Cerebellar nuclear complex (tissue), 1 donor: ENCODE measurements around the gene STAC2.
"Not testable (repeated sequence)": the region's sequence is repeated elsewhere in the genome, so short reads cannot be mapped to it uniquely, and the experiment has no call there.

Experiments used
- DNase-seq, 2 experiments: peaks; one replicate each; lab custom pipeline; 2025; lab: John Stamatoyannopoulos, UW

The STAC2 gene

DNA sequence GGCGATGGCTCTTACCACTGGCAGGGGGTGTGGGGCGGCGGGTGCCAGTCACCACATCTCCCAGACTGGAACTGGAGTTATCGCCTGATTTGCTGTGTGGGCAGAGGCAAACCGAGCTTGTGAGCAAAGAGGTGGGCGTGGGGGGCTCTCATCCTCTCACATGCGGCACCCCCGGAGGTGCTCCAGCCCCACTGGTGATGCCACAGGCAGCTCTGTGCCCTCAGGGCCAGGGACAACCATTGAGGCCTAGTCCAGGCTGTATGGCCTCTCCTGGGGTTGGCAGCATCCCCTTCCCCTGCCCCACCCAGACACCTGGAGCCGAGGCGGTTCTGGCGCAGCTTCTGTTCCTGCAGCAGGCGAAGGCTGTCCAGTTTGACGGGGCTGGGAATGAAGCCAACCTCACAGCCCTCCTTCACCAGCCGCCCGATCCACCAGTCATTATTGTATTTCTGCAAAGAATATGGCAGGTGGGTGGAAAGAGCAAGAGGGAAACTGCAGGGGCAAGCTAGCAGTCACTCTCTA lies 39.2 kb downstream of the STAC2 start:
- DNase-seq, result no peak

DNA sequence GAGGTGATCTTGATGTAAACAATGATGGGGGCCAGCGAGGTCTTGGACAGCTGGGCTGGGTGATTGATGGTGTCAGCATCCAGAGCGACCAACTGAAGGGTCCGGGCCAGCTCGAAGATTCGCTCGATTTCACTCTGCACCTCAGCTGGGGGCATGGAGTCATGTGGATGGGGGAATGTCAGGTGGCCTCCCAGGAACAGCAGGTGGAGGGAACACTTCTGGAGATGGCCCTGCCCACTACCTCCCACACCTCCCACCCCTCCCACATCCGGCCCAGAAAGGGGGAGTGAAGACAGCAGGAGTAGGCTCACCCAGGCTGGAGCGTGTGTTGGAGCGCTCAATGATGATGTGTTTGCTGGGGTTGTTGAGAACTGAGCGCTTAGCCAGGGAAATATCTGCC lies 42.0 kb downstream of the STAC2 start:
- no peak for DNase-seq

DNA sequence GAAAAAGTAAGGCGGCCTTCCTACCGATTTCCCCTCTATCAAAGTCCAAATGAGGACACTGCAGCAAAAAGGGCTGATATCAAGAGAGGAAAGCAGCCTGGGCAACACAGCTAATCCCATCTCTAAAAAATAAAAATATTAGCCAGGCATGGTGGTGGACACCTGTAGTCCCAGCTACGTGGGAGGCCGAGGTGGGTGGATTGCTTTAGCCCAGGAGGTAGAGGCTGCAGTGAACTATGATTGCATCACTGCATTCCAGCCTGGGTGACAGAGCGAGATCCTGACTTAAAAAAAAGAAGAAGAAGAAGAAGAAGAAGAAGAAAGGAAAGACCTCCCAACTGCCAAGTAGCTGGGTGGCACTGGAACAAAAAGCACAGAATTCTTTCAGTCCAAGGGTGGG lies 42.7 kb downstream of the STAC2 start:
- DNase-seq, result no peak

DNA sequence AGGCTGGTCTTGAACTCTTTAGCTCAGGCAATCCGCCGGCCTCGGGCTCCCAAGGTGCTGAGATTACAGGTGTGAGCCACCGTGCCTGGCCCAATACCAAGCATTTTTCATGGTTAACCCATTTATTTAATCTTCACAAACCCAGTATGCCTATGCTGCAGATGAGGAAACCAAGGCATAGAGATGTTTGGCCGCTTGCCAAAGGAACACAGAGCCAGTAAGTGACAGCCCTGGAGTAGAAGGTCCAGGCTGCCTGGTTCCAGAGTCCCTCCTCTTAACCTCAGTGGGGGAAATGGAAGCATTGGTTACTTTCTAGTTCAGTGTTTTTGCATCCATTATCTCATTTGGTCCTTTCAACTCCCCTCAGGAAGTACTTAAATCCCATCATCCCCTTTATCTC lies 44.4 kb downstream of the STAC2 start:
- DNase-seq, result no peak

DNA sequence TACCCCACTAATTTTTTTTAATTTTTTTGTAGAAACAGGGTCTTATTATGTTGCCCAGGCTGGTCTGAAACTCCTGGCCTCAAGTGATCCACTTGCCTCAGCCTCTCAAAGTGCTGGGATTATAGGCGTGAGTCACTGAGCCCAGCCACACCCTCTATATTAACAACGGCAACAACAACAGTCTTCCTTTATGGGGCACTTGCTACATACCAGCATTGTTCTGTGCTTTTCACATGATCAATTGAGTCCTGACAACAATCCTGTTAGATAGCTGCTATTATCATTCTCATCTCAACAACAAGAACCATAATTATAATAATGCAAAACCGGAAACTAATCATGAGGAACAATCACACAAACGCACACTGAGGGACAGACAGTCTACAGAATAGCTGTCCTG lies 47.2 kb downstream of the STAC2 start:
- DNase-seq, result no peak

DNA sequence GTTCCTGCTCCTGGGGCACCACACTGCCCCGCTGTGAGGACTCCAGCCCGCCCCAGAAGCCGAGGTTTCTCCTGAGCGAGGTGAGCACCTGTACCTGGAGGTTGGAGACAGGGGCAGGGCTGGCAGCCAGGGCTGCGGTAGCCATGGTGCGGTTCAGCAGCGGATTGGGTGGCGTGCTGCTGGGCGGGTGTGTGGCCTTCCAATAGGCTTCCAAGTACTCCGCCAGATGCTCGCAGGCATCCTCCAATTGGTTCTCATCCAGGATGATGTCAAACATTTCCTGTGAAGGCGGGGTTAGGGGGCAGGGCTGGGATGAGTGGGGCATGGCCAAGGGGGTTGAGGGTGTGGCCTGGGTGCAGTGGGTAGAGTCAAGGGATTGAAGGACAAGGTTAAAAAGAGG lies 48.5 kb downstream of the STAC2 start:
- no peak for DNase-seq

DNA sequence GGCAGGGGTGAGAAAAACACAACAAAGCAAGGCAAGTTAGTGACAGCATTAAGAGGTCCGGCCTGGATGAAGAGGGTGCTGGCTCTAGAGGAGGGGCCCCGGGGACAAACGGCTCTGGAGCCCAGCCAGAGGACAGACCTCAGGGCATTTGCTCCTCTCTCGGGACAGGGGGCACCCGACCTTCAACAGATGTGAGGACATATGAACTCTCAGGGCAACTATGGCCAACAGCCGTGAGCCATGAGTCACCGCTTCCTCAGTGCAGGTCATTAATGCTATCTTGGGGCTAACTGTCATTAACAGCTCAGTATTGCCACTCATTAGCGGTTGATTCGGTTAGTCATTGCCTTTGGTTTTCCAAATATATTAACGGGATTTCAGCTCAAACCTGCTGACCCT lies 50.1 kb downstream of the STAC2 start:
- no peak for DNase-seq

DNA sequence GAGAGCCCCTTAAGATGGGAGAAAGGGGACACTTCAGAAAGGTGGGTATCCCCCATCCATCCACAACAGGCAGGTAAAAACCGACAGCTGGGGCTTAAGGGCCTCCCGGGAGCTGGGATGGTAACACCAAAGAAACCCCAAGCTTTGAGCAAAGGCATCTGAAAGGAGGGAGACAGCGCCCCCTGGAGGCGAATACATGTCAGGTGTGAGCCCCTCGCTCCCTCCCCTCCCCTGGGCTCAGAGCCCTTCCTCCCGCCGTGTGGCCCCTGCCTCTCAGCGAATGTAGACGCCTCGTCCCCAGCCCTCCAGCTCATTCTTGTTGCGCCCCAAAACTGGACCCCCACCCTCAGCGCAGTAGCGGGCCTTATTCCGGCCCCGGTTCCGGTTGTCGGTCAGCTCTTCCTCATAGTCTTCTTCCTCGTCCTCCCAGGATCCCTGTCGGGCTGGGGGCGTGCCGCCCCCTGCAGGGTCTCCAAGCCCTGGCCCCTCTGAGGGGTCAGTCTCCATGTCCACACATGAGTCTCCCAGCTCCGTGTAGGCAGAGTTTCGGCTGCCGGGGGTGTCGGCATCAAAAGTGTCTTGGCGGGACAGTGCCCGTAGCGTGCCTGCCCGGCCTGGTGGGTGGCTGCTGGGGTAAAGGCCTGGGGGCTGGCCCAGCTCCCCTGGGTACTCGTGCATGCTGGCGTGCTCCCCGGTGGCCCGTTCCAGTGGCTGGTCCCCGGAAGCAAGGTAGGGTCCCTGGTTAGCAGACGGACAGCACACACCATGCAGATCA lies 50.6 kb downstream of the STAC2 start:
- DNase-seq, result no peak

DNA sequence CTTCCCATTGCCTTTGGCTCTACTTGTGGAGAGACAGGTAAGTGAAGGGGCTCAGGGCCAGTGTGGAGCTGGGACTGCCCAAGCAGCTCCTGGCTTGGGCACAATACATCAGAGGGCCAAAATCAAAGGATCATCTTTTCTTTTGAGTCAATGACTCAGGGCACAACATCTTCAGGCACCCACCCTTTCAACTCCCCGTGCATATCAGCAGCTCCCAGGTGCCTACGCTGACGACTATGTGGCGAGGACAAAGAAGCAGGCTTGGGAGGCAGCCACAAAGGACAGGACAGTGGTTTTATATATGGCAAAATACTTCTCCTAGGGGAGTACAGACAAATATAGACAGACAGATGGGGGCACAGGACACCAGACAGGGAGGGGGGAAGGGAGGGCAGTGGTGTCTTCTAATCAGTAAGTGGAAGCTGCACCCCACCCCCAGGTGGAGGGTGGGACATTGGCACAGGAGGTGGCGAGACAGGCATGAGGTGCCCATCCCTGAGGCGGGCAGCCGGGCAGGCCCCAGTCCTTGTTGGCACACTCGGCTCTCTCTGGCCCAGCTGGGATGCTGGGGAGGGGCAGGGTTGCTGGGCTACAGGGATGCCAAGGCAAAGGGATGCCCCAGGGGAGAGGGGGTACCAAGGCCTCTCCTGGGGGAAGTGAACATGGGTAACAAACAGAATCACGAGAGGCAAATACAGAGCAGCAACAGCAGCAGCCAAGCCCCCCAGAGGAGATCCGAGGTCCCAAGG lies 52.0 kb downstream of the STAC2 start:
- no peak for DNase-seq

DNA sequence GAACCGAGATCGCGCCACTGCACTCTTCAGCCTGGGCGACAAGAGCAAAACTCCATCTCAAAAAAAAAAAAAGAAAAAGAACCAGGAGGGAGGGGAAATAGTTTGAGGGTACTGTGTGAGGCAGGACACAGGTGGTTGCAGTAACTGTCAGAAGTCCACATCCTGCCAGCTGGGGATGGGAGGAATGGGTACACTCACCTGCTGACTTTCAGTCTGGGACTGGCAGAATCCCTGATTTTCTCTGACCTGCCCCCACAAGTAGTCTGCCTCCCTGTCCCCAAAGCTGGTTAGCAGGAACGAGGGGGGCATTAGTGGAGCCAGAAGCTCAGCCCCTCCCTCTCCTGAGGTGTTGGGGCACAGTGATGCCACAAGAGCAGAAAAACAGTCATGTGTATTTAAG lies 52.7 kb downstream of the STAC2 start:
- DNase-seq, result no peak

DNA sequence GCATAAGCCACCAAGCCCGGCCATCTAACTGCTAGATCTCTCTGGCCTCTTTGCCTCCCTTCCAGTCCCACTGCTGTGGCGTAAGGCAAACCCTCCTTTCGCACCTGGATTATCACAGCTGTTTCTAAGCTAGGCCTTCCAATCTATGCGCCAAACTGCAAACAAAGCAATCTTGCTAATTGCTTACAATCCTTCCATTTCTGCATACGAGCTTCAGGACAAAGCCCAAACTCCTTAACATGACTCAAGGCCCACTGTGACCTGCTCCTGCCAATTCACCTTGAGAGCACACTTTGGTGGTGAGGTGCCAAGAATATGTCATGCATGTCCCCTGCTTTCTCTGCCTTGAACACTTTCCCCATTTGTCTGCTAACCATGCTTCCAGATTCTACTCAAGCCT lies 53.8 kb downstream of the STAC2 start:
- no peak for DNase-seq

DNA sequence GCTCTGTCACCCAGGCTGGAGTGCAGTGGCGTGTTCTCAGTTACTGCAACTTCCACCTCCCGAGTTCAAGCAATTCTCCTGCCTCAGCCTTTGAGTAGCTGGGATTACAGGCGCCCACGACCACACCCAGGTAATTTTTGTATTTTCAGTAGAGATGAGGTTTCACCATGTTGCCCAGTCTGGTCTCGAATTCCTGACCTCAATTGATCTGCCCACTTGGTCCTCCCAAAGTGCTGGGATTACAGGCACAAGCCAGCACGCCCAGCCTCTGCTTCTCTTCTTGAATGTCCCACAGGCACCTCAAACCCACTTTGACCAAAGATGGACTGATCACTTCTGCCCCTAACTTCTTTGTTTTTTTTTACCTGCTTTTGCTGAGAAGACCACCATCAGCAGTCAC lies 55.2 kb downstream of the STAC2 start:
- no peak for DNase-seq

DNA sequence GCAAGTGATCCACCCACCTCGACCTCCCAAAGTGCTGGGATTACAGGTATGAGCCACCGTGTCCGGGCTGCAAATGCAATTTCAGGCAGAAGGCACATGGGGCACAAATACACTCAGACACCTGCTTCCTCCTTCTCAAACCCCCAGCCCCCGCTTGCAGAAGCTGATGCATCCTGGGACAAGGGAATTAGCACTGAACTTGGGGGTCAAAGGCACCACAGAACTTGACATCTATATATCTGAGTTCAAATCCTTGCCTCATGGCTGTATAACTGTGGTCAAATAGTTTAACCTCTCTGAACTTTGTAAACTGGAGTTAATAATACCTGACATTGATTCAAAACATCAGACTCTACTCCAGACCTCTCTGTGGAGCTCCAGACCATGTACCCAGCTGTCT lies 55.6 kb downstream of the STAC2 start:
- DNase-seq, result no peak

DNA sequence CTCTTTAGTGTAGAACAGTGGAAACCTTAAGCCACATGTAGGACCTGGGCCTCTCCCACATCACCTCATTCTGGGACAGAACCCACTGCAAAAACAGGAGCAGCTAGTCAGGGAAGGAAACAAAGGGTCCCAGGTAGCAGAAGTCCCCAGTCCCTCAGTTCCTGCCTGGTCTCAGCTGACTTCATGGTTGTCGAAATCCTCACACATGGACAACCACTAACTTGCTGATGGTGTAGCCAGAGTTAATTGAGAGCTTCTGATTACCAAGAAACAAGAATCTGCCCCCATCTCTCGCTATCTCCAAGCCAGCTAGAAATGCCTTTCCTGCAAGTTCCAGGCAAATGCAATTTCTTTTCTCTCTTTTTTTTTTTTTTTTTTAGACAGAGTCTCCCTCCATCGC lies 56.2 kb downstream of the STAC2 start:
- DNase-seq, result no peak

DNA sequence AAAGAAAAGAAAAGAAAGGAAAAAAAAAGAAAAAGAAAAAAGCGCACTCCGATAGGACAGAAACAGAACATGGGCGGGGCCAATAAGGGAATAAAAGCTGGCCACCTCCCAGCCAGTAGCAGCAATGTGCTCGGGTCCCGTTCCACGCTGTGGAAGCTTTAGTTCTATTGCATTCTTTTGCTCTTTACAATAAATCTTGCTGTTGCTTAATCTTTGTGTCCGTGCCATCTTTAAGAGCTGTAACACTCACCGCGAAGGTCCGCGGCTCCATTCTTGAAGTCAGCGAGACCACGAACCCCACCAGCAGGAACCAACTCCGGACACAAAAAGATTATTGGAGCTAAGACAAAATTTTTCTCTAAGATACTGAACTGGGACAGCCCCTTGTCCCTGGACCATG lies 56.6 kb downstream of the STAC2 start:
- no peak for DNase-seq

DNA sequence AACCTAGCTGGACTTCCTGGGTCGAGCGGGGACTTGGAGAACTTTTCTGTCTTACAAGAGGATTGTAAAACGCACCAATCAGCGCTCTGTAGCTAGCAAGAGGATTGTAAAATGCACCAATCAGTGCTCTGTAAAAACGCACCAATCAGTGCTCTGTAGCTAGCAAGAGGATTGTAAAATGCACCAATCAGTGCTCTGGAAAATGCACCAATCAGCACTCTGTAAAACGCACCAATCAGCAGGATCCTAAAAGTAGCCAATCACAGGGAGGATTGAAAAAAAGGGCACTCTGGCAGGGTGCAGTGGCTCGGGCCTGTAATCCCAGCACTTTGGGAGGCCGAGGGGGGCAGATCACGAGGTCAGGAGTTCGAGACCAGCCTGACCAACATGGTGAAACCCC lies 57.2 kb downstream of the STAC2 start:
- not testable (repeated sequence) for DNase-seq

DNA sequence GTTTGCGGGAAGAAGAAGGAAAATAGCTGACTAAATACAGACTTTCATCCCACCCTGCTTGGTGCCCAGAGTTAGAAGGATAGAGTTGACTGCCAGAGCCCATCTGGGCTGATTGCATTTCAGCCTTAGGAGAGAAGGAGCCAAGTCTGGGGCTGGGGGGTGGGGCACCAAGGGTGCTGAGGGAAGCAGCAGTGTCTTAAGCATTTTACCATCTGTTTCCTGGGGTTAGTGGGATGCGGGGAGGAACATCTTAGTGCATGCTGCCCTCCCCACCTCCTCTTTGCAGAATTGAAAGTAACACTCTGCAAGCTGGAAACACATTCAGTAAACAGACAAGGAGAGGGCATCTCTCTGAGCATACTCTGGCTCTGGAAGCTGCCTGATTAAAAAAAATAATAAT lies 58.3 kb downstream of the STAC2 start:
- DNase-seq, result no peak

DNA sequence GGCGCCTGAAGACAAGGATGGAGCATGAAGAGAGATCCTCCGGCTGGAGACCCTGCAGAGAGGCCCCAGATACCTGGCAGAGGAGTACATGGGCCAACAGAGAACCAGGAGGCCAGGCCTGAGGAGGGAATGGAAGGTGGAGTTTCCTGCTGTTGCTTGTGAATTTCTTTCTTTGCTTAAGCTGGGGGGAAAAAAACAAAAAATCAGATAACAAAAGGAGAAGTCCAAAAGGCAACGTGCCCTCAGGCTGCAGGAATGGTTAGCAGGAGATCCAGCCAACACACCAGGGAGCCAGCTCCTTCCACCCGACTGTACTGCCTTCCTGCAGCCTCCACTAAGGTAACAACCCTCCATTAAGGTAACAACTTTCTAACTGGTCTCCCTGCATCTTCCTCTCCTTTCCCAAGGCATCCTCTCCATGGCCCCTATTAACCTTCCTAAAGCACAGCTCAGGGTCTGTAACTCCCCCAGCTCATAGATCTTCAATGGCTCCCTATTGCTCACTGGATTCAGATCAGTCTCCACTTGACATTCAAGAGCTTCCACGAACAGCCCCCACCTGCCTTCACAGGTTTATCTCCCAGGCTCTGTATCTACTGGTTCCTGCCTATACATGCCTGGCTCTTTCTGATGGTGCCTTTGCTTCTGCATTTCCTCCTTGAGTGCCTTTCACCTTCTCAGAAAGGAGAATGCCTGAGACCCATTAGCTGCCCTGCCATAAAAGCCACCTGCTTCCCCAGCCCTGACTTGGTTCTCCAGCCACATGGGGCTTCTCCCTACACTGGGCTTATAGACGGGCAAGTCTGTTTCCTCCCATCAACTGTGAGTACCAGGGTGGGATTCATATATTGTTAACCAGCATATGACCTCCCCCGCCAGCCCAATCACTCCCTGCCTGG lies 59.1 kb downstream of the STAC2 start:
- DNase-seq, result no peak

DNA sequence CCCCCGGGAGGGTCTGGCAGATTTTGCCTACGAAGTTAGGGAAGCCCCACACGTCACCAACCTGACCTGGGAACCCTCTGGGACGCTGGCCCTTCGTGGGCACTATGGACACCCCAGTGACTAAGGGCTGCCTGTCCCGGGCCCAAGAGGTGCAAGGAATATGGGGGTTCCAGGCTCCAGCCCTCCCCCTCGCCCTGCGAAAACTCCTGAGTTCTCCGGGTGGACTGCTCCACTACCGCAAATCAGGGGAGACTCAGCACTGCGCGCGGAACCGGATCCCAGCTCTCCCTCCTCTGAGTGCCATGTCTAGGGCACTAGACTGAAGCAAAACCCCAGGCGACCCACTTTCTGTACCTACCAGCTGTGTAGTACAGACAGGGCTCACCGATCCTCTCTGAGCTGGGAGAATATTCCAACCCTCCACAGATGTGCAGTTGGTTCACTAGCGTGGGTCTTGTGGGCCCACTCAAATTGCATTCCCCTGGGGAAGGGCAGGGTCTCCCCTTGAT lies 59.9 kb downstream of the STAC2 start, which contains the start of gene ARL5C:
Gene ARL5C, minus strand, starts transcription at position 321 of the 509 bp plus-strand sequence. CDS start 401 bp downstream, outside the sequence.
- DNase-seq, result no peak

DNA sequence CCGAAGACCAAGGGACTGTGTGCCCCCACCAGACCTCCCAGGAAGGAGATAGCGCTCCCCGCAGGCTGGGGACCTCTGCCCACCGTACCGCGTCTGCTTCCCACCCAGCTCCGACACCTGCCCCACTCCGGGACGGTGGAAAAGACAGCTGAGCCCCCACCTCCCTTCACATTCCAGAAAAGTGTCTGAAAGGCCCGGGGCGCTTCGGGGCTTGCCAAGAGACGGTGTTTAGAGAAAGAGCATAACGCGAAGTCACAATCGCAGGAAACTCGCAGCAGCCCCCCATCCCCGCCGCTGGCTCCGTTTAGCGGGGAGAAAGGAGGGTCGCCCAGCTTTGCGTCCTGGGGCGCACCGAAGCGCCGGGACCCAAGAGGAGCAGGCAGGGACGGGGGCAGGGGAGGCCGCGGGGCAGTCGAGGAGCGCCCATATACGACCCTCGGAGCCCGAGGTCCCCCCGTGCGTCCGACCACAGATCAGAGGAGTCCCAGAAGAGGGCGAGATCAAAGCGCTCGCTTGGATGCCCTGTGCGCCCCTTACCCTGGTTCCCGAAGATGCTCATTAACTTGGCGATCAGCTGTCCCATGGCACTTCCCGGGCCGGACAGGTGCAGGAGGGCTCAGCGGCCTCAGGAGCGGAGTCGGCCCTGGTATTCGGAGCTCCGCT lies 60.4 kb downstream of the STAC2 start:
- no peak for DNase-seq

DNA sequence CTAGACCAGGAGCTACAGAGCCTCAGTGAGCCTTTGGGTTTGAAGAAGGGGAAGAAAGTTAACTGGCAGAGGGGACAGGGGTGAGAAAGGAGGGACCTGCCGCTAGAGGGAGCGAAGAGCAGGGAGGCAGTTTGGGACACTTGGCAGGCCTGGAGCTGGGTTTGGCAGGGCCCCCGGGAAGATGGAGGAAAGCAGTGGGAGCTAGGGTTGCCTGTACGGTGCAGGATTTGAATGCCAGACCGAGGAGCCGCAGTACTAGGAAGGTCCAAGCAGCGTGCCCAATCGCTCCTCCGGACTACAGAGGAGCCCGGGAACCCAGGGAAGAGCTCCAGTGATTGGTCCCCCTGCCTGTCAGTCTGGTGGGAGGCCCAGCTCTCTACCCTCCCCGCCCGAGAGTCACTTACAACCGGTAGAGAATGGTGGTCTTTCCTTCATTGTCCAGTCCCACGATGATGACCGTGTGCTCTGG lies 61.0 kb downstream of the STAC2 start:
- no peak for DNase-seq
